GM21737 (cell line): ENCODE measurements around the gene TRPM8.

Experiments
- ATAC-seq: cut with Tn5 transposase; IDR thresholded peaks from one replicate; pipeline ENCODE4 v1.9.1; 2021; ENCODE audit warnings: mild to moderate bottlenecking, moderate library complexity; ENCODE audit not compliant: unreplicated experiment

TRPM8 gene

DNA sequence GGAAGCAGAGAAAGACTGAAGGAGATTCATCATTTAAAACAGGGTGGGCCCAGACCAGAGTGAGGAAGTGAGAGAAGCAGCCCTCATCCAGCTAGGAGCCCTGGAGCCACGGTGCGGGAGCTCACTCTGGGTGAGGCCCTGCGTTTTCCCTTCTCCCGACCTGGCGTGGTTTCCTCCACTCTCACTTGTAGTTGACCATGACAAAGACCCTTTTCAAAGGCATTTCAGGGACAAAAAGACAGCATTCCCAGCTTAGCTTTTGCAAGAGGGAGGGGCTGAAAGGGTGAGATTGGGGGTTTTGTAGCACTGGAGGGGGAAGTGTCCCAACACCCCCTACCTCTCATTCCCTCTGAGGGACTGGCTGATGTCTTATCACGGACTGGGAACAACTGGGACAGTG is 56.6 kb downstream of the TRPM8 start:
- ATAC-seq = no peak

DNA sequence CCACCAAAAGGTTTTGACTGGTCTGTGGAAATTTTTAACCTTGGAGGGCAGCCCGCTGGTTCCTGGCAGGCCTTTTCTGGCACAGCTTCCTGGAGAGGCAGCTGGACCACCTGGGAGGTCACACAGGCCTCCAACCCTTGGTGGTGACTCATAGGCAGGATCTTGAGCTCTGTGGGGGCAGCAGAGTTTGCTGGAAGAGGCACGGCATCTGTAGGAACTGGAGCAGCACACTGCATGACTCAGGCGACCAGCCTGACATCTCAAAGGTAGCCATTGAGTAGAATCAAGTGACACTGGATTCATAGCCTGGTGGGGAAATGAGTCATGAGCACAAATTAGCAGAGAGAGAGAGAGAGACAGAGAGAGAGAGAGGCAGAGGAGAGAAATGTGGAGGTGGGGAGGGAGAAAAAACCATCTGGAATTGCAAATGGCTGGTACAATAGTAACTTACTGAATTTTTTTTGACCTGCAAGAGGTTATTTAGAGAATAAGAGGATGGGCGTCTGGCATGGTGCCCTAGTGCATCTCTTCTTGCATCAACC is 57.4 kb downstream of the TRPM8 start:
- ATAC-seq = no peak

DNA sequence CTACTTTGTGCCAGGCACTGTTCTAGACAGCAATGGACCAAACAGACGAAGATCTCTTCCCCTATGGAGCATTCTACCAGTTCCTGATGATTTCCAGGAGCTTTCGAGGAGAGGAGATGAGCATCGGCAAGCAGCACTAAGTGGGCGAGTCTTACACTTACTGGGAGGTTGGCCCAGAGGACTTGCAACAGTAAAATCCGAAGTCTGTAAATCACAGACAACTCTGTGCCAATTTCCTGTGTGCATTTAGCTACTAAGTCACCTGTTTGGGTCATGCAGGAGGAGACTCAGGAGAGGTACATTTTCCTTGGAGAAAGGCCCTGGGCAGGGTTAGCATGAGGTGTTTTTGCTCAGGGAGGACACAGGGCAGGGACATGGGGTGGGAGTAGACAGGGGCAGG is 58.9 kb downstream of the TRPM8 start:
- no peak for ATAC-seq

DNA sequence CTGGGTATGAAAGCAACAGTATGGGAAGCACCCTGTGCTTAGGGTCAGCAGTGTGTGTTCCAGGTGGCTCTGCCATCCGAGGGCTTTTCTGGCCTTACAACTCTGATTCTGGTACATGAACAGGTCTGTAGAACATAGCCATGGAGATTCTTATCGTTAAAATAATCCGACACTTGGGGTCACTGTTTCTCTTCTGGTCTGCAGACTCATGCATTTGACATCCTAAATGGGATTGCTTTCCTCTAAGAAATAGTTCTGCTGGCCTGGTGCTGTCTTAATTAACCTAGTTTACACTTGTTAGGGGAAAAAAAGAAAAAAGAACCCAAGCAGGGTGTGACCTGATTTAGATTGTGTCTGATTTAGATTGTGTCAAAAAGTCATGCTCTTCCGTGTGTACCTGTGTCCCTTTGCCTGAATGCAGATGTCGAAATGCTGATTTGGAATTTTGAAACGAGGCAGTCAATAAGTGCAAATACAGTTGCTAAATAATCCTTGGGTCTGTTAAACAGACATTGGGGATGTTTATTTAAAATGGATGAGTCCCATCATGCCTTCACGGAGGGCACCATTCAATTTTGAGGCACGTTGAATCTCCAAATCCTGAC is 59.6 kb downstream of the TRPM8 start:
- no peak for ATAC-seq

DNA sequence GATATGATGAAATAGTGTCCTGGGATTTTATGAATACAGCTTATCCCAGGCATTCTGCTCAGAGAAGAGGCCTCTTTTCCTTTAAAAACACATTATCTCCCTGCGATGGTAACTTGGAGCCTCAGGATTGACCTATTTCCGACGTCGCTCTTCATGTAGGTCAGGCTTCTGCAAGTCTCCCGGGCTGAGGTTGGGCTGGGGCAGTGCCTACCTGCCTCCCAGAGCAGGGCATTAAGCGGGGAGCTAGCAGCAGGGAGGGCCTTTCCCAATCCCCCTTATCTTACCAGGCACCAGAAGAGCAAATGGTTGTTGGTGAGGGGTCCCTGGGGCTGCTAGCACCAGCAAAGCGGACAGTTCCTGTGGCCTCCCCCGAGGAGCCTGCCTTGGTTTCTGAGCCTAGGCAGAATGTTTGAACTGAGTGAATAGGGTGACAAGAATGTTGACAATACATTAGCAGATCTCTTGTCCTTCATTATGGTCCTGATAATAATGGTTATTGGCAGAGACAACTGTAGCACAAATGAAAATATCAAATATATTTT is 60.2 kb downstream of the TRPM8 start:
- no peak for ATAC-seq

DNA sequence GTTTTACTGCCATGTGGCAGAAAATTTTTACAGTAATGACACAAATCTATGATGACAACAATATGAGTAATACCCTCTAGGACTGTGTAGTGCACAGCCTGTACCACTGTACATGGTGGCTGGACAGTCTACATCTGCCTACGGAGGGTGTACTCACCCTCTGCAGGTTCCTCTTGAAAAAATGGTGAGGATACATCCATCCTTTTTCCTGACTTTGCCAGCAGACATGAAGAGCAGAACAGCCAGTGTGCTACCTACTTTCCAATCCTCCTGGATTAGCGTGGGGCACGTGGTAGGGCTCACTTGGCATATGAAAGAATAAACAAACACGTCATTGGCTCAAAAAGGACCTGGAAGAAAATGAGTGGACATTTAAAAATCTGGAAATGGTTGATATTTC is 62.6 kb downstream of the TRPM8 start:
- no peak for ATAC-seq

DNA sequence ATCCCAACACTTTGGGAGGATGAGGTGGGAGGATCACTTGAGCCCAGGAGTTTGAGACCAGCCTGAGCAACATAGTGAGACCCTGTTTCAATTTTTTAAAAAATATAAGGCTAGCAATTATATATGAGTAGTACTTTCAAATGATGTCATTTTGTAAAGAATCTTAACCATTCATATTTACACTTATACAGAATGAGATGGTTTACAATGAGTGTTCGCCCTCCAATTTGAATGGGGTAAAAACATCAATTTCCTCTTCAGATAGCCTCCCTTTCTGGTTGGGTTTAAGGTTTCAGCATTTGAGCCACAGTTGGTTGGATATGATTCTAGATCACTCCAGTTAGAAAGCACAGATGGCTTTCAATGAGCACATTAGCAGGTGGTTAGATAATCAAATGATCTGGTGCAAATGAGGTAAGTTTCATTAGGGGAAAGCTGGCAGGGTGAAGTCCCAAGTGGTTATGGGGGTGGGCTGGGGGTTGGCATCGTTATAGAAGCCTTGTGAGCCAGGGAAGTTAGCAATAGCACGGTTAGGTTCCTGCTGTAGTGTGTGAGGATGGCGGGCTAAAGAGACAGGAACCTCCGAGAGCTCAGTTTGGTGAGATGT is 63.9 kb downstream of the TRPM8 start:
- no peak for ATAC-seq

DNA sequence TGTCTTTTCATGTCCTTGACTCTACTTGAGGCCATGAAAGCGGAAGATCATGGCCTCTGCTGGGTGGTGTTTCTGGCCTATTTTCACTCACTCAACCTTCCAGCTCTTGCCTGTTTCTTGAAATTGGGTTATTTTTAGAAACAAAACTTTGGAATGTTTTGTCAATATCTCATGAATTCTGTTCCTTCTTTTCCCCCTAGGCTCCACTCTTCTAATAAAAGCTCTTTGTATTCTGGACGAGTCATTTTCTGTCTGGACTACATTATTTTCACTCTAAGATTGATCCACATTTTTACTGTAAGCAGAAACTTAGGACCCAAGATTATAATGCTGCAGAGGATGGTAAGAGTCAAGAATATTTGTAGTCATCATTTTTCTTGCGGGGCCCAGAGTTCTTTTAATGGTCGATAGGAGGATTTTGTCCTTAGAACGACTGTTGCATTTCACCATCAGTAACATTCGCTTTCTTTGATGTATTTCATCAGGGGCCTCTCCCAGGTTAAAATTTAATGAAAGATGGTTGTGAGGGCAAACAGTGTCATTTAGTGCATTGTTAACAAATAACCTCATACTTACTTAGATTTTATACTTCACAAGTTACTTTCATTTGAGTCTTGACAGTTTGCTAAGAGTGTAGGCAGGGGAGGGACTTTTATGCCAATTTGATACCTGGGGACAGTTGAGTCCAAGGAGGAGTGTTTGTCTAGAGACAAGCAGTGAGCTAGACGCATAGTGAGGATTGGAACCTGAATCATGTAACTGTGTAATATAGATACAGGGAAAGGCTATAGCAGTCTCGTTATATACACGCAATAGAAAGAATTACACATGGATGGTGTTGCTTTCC is 64.6 kb downstream of the TRPM8 start:
- ATAC-seq = no peak

DNA sequence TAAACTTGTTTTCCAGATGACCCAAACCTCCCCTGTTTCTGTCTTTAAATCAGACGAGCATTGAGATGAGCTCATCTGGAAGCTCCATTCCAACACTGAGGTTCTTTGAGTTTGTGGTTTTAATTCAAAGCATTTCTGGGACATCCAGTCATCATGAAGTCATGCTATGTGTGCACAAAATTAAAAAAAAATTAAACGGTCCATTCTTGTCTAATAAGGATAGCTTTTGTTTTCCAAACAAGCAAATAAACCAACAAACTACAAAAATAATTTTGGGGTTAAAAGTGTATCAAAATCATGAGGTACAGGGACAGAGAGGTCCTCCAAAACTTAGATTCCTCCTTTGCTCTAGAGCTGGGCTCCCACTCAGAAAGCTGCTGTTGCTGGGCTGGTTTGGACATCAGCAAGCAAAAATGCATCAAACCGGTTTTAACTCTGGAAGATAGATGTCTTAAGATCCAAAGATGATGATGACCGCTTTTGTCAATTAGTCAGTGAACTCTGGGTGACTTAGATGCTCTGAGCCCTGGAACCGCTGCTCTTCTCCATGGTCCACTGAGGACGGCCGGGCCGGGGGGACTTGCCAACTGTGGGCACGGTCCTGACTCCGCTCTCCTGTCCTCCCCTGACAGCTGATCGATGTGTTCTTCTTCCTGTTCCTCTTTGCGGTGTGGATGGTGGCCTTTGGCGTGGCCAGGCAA is 65.4 kb downstream of the TRPM8 start:
- no peak for ATAC-seq

DNA sequence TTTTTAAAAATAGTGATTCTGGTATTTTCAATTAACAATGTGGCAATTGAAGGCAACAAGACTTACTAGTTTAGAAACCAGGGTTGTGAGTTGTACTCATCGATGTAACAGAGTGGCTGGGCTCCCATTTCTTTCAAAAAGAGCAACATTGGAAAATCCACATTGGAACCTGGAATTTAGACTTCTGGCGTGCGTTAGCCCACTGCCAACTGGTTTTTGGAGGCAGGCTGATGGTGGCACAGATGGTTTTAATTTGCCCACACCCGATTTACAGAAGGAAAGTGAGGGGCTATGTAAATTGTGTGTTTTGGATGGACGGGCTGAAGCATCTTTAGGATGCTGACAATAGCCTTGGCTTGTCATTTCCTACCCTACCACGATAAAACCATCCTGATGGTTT is 66.3 kb downstream of the TRPM8 start:
- ATAC-seq = no peak

DNA sequence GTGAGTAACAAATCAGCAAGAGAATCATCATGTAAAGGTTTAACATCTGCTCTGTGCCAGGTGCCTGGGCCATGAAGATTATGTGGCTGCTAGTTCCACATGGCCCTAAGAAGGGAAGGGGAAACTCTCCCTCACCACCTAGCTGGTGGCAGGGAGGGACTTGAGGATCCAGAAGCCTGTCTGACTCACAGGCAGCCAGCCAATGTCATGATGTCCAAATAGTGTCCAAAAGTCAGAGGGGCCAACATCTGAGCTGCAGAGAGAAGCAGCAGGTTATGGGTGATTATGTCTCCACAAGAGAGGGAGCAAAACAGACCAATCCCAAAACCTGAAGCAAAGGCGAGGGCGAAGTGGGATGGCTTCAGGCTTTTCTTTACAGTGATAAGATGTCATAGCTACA is 71.4 kb downstream of the TRPM8 start:
- ATAC-seq = no peak

DNA sequence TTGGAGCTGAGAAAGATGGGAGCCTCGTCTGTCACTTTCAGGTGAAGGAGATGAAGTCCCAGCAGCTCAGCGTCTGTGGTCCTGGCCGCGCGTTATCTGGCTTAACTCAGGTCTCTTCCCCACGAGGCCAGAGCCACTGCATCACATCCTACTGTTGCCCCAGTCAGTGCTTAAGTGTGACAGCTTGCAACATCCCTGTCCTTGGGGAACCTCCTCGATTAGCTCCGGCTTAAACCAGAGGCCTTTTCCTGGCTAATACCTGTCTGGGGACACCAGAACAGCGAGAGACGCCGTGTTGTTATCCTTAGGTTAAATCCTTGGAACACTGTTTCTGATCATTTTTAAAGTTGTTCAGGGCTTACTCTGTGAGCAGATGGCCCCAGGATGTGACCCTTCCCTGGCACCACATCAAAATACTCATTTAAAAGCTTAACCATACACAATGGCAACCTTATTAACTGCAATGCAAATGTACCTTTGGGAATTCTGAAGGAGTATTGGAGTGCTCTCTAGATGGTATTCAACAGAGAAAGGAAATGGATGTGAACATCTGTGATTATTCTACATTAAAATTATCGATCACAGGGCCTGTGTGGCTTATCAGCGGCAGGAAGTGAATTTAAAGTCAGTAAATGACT is 72.2 kb downstream of the TRPM8 start:
- no peak for ATAC-seq

DNA sequence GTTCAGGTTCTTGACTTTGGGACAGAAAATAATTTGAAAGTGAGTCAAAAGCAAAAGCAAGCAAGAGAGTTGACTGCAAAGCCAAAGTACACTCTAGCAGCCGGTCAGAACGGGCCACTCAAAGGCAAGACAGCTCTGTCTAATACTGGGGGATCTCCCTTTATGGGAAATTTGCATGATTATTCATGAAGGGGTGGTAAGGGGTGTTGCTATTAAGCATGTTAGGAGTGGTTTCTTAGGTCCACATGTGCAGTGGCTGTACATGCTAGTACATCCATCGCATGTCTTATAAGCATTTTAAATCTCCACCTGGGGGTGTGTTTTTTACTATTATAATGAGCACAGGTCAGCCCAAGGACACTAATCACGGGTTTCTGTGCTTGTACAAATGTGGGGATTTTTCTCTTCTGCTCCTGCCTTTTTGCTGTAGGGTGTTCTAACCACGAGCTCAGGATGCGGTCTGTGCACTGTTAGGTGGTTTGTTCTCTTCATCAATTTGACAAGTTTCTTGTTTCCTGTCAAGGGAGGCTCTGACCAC is 73.2 kb downstream of the TRPM8 start:
- ATAC-seq = peak; percentile 61

DNA sequence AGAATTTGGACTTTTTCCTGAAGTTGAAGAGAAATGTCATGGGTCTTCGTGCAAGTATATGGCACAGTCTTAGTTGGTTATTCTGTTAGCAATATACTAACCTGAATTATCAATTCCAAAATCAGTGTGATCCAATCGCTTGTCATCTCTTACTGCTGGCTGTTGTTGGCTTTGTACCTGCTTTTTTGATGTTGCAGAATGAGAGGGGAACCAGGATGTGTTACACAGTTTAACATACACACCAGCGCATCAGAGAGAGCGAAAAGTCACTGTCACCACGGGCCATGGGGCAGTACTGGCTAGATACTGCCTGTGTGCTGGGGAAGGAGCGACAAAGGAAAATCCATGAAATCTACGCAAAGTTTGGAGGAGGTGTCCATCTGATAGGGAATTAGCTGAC is 74.0 kb downstream of the TRPM8 start:
- ATAC-seq = no peak

DNA sequence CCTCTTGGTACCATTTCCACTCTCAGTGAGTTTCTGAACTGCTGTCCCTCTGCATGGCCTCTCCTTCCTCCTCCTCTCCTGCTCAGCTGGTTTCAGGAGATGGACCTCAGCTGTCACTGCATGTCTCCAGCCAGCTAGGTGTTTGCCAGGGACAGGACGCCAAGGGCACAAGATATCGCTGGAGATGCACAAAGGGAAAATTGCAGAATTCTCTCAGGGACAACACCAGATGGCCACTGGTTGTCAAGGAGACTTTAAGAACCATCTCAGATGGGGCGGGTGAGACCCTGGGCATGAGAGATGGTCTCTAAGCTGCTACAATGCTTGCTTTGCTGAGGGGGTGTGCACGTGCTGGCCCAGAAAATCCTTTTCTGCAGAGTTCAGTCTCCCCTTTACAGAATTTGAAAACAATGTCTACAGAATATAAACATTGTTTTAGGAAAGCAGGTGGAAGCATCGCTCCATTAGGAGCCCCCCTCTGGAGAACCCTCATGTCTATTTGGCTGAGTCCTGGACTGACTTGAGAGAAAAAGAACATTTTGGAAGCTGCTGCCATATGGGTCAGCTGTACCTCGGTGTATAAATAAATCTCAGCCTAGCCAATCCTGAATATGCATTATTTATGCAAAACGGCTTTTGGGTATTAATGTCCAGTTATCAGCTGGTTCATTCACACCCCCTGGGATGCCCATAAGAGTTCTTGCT is 75.5 kb downstream of the TRPM8 start:
- no peak for ATAC-seq

DNA sequence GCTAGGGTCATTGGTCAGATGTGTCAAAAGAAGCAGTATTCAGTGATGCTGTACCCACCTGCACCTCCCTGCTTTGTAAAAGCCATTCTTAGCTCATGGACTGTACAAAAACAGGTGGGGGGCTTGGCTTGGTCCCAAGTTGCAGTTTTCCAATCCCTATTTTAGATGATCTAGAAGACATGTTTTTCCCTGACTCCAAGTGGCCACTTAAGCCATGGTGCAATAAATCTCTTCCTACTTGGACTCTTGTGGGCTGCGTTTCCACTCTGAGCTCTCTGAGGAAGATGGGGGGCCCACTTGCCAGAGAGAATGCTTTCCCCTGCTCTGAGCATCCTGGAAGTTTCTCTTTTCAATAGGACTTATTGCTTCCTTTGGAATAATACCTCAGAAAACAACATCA is 76.3 kb downstream of the TRPM8 start:
- ATAC-seq = no peak

DNA sequence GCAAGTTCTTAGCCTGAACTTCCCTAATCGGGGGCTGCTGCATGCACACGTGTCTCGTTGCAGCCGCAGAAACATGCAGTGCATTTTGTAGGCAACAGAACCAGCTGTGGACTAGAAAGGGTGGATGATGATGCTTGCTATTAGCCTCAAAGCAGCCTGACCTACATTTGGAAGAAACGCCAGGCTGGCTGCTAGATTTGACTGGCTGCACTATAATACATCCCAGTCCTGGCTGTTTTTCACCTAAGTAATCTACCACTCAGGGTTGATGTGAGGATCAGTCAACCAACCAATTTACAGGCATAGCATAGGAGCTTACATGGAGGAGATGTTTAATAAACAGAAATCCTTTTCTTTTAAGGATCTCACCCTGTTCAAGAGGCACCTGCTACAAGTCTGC is 77.0 kb downstream of the TRPM8 start:
- ATAC-seq = no peak

DNA sequence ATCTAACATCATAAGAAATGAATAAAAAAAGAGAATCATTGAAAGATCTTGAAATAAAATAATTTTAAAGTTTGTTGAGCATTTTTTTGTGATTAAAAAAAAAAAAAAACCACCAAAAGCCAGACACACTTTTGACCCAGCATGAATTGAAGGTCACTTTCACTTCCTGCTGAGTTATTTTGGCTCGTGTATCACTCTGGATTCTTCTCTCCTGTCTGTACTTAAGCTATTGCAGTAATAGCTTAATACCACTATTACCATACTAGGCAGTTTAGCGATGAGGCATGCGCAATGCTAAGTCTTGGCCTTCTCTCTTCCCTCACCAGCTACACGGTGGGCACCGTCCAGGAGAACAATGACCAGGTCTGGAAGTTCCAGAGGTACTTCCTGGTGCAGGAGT is 78.8 kb downstream of the TRPM8 start:
- ATAC-seq = no peak

DNA sequence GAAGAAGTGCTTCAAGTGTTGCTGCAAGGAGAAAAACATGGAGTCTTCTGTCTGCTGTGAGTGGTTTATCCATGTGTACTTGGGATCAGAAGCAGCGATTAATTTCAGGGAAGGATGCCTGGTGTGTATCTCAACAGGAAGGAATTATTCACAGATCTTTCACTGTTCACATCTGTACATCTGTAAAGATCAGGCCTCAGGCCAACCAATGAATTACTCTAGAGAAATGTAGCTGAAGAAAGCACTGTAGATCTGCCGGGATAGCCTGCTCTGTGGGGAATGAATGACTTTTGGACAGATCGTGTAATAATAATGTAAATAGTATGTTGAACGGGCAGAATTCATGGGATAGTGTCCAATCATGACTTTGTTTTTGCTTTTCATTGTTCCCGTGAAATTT is 79.3 kb downstream of the TRPM8 start:
- no peak for ATAC-seq

DNA sequence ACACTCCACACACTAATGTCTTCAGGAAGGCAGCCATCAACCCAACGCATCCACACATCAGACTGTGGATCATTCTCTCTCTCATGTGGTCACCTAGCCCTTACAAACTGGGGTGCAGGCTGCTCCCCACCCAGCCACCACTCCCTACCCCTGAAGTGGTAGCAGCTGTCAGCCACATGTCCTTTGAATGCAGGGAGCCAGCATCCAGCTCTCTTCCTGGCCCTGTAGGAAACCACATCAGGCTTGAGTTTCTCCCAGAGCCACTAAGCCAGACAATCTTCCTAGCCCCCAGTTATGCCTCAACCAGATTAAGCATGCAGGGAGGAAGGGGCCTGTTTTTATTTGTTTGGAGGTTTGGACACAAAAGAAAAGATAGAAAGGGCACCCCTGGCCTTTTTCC is 80.5 kb downstream of the TRPM8 start:
- no peak for ATAC-seq
